GM21526 (cell line): ENCODE measurements around the gene LYRM9.
"Not testable (repeated sequence)": the region's sequence is repeated elsewhere in the genome, so short reads cannot be mapped to it uniquely, and the experiment has no call there.

Experiments
- ATAC-seq: cut with Tn5 transposase; IDR thresholded peaks from one replicate; pipeline ENCODE4 v1.9.1; 2021; ENCODE audit warnings: moderate library complexity; ENCODE audit not compliant: unreplicated experiment, low FRiP score

LYRM9 gene

DNA sequence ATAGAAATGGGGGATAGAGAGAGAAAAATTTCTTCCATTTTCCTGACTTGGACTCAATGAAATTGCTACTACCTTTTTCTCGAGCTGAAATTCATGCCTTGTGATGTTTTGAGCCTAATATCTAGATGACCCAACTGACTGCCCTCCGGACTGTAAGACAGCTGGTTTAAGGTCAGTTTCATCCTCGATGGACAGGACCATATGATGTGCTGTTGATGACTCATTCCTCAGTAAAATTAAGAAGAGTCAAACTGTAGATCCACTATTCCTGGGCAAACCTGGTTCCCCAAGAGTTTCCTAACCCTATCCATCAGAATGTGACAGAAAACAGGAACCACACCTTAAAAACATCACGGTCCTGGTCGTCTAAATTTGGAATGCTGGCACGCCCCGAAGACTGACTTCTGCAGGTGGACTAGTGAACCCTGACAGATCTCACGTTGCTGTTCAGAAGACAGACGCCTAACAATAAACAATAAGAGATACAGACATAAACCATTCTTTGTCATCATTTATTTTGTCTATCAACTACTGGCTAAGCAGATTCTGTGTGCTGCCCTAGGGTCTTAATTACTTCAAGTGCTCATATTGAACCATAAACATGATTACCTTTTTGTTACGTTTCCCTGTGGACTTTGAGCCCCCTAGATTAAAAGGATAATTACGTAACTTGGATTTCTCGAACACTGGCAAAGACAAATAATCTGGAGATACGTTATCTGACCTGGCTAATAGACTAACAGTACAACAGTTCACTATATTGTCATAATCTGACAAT is 47.7 kb downstream of the LYRM9 start:
- no peak for ATAC-seq

DNA sequence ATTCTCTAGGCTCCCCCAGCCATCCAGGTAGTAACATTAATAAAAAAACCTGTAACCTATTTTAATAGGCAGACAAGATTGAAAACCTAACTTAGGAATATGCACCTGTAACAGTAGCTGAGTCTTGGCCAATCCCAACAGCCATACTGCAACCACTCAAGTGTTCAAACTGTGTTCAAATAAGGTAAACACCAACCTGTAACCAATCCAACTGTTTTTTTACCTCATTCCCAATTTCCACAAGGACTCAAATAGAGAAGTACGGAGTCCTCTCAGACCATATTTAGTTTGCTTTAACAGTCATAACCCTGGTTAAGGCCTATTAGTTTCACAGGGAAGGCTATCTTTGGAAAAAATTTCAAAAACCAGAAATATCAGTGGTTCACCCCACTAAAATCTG is 52.5 kb downstream of the LYRM9 start:
- ATAC-seq = no peak

DNA sequence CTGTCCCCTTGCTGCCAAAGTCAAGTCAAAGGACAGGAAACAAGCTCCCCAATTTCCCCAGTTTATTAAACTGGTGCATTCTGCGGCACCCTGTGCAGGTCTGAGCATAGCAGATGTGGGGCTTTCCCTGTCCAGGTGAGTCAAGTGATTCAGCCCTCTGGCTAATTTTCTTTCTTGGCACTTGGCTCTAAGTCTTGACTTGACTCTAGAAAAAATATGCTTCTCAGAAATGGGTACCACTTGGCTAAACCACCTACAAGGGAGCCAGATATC is 52.8 kb downstream of the LYRM9 start:
- ATAC-seq = not testable (repeated sequence)

DNA sequence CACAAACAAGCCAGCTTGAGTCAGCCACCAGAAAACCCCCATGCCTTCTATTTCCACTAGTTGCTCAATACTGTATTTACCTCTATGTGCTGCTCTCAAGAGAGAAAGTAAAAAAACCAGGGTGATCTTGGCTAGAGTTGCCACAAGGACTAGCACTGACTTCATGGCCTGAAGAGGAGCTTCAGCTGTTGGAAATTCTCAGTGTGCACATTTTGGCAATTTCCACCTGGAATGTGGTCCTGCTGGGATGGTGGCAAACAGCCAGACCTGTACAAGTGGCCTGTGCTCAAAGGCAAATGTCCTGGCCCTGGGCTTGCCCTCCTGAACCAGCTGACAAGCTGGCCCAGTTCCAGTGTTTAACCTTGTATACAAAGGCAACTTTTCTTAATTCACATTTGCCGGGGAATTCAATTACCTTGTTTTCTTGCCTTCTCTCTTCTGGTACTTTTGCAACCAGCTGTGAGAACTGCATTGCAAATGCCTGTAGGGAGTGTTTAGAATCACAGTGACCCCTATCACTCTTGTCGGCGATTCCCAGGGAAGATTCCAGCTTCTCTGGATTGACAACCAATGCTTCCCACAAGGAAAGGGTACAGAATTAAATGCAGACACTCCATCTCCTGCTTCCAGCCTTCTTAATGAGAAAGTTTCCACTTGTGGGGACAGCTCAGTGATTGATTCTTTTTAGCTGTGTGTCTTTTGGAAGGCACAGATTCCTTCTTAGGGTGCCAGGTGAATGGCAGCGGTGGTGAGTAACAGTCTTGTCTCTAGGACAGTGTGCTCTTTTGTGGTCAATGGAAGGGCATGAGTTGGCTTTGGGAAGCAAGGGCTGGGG is 53.4 kb downstream of the LYRM9 start:
- not testable (repeated sequence) for ATAC-seq

DNA sequence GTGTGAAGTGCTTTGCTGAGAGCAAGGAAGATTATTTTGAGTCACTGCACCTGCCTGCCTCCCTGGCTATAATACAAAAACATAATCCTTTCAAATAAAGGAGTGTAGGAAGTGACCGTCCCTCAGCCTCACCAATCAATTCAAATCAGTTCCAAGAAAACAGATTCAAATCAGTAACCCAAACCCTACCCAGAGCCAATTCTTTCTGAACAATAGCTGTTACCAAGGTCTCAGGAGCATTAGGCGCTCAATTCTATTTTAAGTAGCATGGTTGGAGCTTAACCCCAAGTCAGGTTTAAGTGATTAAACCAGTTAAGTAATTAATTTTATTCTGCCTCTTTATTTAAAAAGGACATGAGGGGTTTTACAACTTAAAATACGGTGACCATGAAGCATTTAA is 54.6 kb downstream of the LYRM9 start:
- ATAC-seq = not testable (repeated sequence)

DNA sequence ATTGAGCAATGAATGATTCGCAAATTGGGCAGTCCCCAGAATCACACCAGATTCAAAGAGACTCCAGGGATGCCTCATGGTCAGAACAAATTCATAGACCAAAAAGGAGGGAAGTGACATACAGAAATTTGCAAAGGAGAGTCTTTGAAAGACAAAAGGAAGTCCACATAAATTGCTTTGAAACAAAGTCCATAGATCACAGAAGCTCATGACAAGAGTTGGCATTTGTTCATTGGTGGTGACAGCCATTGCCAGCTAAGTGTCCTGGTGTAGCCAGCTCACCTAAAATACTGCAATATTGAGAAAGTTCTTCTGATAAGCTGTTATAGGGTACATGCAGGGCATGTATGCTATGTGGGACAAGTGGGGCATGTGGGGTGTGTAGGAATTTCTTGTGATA is 55.4 kb downstream of the LYRM9 start:
- not testable (repeated sequence) for ATAC-seq

DNA sequence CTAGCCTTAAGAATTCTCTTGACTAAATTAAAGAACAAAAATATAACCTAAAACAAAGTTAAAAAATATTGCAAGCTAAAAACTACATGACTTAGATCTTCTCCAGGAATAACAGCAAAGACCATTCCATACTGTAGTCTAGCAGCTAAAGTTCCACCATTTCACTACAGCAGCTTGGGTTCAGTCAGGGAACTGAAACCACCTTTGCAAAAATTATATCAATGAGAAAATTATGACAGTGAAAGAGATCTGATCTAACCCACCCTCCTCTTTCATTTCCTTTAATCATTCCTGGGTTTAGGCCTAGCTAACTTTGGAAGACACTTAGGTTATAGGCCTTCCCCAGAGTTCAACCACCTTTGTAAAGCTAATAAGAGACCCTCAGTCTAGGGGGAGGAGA is 56.5 kb downstream of the LYRM9 start:
- no peak for ATAC-seq

DNA sequence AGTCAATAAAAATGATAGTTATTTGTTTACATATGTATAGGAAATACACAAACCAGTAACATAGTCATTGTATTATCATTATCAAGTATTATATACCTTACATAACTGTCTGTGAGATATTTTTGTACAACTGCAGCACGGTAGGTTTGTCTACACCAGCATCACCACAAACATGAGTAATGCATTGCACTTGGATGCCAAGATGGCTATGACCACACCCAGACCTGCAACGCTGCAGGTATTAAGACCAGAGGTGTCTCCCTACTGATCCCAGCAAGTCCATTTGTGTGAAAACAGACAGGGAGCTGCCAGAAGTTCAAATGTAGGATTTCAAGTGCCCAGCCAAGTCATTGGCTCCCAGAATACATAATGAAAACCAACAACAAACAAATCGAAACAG is 58.6 kb downstream of the LYRM9 start:
- ATAC-seq = no peak

DNA sequence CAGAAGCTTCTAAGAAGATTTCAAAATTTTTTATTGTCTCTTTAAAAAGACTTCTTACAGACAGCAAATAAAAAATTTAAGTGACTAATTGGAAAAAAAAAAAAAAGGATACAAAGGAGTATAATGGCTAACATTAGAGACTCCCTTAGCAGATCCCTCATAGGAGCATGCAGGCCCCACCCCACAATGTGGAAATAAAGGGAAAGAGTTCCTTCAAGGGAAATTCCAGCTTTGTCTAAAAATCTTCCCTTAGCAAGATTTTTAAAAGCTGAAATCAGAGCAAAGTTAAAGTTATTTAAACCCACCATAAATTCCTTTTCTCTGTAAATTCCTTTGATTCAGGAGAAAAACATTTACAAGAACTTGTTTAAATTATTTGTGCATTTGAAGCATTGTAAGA is 60.3 kb downstream of the LYRM9 start:
- ATAC-seq = no peak

DNA sequence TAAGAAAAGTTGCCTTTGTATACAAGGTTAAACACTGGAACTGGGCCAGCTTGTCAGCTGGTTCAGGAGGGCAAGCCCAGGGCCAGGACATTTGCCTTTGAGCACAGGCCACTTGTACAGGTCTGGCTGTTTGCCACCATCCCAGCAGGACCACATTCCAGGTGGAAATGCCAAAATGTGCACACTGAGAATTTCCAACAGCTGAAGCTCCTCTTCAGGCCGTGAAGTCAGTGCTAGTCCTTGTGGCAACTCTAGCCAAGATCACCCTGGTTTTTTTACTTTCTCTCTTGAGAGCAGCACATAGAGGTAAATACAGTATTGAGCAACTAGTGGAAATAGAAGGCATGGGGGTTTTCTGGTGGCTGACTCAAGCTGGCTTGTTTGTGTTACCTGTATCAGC is 63.3 kb downstream of the LYRM9 start:
- ATAC-seq = not testable (repeated sequence)

DNA sequence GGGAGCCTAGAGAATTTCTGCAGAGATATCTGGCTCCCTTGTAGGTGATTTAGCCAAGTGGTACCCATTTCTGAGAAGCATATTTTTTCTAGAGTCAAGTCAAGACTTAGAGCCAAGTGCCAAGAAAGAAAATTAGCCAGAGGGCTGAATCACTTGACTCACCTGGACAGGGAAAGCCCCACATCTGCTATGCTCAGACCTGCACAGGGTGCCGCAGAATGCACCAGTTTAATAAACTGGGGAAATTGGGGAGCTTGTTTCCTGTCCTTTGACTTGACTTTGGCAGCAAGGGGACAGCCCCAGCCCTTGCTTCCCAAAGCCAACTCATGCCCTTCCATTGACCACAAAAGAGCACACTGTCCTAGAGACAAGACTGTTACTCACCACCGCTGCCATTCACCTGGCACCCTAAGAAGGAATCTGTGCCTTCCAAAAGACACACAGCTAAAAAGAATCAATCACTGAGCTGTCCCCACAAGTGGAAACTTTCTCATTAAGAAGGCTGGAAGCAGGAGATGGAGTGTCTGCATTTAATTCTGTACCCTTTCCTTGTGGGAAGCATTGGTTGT is 63.9 kb downstream of the LYRM9 start:
- not testable (repeated sequence) for ATAC-seq
